ENCODE results near the gene MAP1LC3A. TPM values are rescaled to one million over a fixed set of nuclear protein-coding genes. Genes with fewer than 3 reads are reported as not detected.

MAP1LC3A gene
- total and polyA plus RNA-seq, 2 donors (not counting 3 experiments of a cell fraction or from before 2014, with no cell fraction given), result 32.1 to 39.8 TPM

- Histone ChIP-seq H3K4me3 (replicated peaks in 1 of 3; ENCODE audit: insufficient read depth in 1 of 3, low read depth in 1 of 3, low read length in 3 of 3) (no peak overlapping the region), H3K9me3 (replicated peaks; ENCODE audit: control insufficient read depth, insufficient read depth, low read length) (no peaks in the 10 kb centered on the region), H3K9me1 (replicated peaks; ENCODE audit: control insufficient read depth, extremely low read depth, insufficient read depth, low read length) (no peaks in the 10 kb centered on the region), H3K27me3 (ENCODE audit: control insufficient read depth in 2 of 2, insufficient read depth in 2 of 2, low read length in 2 of 2) (no peaks in the 10 kb centered on the region), H2AFZ (ENCODE audit: low read depth, low read length) (no peak overlapping the region), H3K36me3 (ENCODE audit: control insufficient read depth in 2 of 2, extremely low read depth in 1 of 2, insufficient read depth in 2 of 2, low read length in 2 of 2) (no peaks in the 10 kb centered on the region), H3K4me1 (ENCODE audit: control insufficient read depth, extremely low read depth, insufficient read depth, low read length) (peaks cover 11% of the 10 kb centered on the region), H3K4me2 (ENCODE audit: insufficient read depth, low read length) (no peak overlapping the region), H3K27ac (ENCODE audit: insufficient read depth, low read depth, low read length) (no peak overlapping the region), H3K9ac (replicated peaks; ENCODE audit: extremely low read depth, insufficient read depth, low read length) (no peak overlapping the region), H3K79me2 (ENCODE audit: control insufficient read depth, insufficient read depth, low read length) (no peaks in the 10 kb centered on the region), H4K20me1 (replicated peaks; ENCODE audit: control insufficient read depth, extremely low read depth, insufficient read depth, low read length) (no peaks in the 10 kb centered on the region)
- dilution Hi-C loops (cut with MboI; ENCODE audit: extremely low pct_ligation_motif_present, low sequenced_read_pairs) (no loop called here), intact Hi-C loops (cut with micrococcal nuclease) (no loop called here)
- no peak for DNase-seq (ENCODE audit: low read depth, low spot score)
- BruUV-seq (replicated peaks), result no TSS peak
- FAIRE-seq, result no peak
- ChIA-PET POLR2A (no interaction called here), CTCF (interaction anchor here (0.8 kb wide), 1 partner anchor 29 kb away, joined by 3 read pairs; no protein-coding TSS in a partner anchor)
- no peak for TF ChIP-seq JUN (IDR thresholded peaks at IDR 0.05; ENCODE audit: borderline replicate concordance, insufficient read depth, insufficient read length, low read depth)
- TF ChIP-seq POLR2AphosphoS5 (IDR thresholded peaks at IDR 0.05; ENCODE audit: insufficient read depth, low read depth, low read length), result no peak
- TF ChIP-seq EZH2 (IDR thresholded peaks at IDR 0.05; ENCODE audit: borderline replicate concordance, low read depth, low read length, severe bottlenecking), result no peak
- no peak for TF ChIP-seq MYC (IDR thresholded peaks at IDR 0.05; ENCODE audit: low read depth, low read length)
- TF ChIP-seq GATA2 (IDR thresholded peaks at IDR 0.05; ENCODE audit: insufficient read depth, insufficient read length, low read depth, low read length), result no peak
Measured at GRCh38 chr20:34566978-34567891, 8.7 kb downstream of the MAP1LC3A start.

Data from endothelial cell of umbilical vein (primary cell).